Ishikawa (cell line): ENCODE data around the gene HELZ.

Experiments
- CEBPB ChIP-seq: IDR thresholded peaks from 2 replicates; pipeline ENCODE4 v1.6.1; 2012
- CREB1 ChIP-seq: IDR thresholded peaks from 2 replicates; pipeline ENCODE4 v1.6.1; 2012; ENCODE audit warnings: low read depth
- EGR1 ChIP-seq: IDR thresholded peaks from 2 replicates; pipeline ENCODE4 v1.6.1; 2012
- EP300 ChIP-seq: IDR thresholded peaks from 2 replicates; pipeline ENCODE4 v1.6.1; 2012; ENCODE audit warnings: borderline replicate concordance
- FOXM1 ChIP-seq: IDR thresholded peaks from 2 replicates; pipeline ENCODE4 v1.6.1; 2012; ENCODE audit warnings: low read depth, borderline replicate concordance
- NFIC ChIP-seq: IDR thresholded peaks from 2 replicates; pipeline ENCODE4 v1.6.1; 2012
- RAD21 ChIP-seq: IDR thresholded peaks from 2 replicates; pipeline ENCODE4 v1.6.1; 2012; ENCODE audit warnings: low read depth
- TAF1 ChIP-seq: IDR thresholded peaks from 2 replicates; pipeline ENCODE4 v1.6.1; 2012; ENCODE audit warnings: low read depth, mild to moderate bottlenecking
- TCF12 ChIP-seq: IDR thresholded peaks from 2 replicates; pipeline ENCODE4 v1.6.1; 2012; ENCODE audit warnings: low read depth
- TEAD4 ChIP-seq: IDR thresholded peaks from 2 replicates; pipeline ENCODE4 v1.6.1; 2012
- YY1 ChIP-seq: IDR thresholded peaks from 2 replicates; pipeline ENCODE4 v1.6.1; 2012; ENCODE audit warnings: low read depth
- ZBTB7A ChIP-seq: IDR thresholded peaks from 2 replicates; pipeline ENCODE4 v1.6.1; 2012; ENCODE audit warnings: low read depth
- TF ChIP-seq, protein P1 (sequence below): IDR thresholded peaks from 2 replicates; pipeline ENCODE4 v1.6.1; 2012; ENCODE audit warnings: low read depth, mild to moderate bottlenecking
- TF ChIP-seq, protein P2 (sequence below): IDR thresholded peaks from 2 replicates; pipeline ENCODE4 v1.6.1; 2012
- TF ChIP-seq, protein P3 (sequence below): IDR thresholded peaks from 2 replicates; pipeline ENCODE4 v1.6.1; 2012

HELZ gene

DNA sequence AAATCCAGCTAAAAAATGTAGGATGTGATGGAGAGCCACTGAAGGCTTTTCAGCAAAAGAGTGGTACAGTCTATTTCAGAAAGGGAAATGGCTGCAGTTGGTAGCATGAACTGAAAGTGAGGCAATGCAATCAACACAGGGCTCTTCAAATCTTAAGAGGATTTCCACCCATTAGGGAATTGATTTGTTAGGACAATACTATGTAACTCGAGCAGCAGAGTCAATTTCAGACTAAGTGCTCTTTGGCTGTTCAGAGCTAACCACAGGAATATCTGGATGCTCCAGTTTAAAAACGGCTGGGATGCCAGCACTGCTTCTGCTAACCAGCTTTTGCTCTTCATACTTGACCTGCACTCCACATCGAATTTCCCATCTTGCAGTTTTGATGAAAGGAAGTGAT, 176.0 kb downstream of the HELZ start:
- TF ChIP-seq EGR1 (no peak), TAF1 (no peak), EP300 (no peak), FOXM1 (no peak), TEAD4 (no peak), TCF12 (no peak), CEBPB (no peak), CREB1 (no peak), NFIC (no peak), RAD21 (no peak), YY1 (no peak), ZBTB7A (no peak)
- TF ChIP-seq, protein P1, sequence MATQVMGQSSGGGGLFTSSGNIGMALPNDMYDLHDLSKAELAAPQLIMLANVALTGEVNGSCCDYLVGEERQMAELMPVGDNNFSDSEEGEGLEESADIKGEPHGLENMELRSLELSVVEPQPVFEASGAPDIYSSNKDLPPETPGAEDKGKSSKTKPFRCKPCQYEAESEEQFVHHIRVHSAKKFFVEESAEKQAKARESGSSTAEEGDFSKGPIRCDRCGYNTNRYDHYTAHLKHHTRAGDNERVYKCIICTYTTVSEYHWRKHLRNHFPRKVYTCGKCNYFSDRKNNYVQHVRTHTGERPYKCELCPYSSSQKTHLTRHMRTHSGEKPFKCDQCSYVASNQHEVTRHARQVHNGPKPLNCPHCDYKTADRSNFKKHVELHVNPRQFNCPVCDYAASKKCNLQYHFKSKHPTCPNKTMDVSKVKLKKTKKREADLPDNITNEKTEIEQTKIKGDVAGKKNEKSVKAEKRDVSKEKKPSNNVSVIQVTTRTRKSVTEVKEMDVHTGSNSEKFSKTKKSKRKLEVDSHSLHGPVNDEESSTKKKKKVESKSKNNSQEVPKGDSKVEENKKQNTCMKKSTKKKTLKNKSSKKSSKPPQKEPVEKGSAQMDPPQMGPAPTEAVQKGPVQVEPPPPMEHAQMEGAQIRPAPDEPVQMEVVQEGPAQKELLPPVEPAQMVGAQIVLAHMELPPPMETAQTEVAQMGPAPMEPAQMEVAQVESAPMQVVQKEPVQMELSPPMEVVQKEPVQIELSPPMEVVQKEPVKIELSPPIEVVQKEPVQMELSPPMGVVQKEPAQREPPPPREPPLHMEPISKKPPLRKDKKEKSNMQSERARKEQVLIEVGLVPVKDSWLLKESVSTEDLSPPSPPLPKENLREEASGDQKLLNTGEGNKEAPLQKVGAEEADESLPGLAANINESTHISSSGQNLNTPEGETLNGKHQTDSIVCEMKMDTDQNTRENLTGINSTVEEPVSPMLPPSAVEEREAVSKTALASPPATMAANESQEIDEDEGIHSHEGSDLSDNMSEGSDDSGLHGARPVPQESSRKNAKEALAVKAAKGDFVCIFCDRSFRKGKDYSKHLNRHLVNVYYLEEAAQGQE, result no peak
- TF ChIP-seq, protein P2, sequence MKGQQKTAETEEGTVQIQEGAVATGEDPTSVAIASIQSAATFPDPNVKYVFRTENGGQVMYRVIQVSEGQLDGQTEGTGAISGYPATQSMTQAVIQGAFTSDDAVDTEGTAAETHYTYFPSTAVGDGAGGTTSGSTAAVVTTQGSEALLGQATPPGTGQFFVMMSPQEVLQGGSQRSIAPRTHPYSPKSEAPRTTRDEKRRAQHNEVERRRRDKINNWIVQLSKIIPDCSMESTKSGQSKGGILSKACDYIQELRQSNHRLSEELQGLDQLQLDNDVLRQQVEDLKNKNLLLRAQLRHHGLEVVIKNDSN, result no peak
- TF ChIP-seq, protein P3, sequence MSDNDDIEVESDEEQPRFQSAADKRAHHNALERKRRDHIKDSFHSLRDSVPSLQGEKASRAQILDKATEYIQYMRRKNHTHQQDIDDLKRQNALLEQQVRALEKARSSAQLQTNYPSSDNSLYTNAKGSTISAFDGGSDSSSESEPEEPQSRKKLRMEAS, result no peak

DNA sequence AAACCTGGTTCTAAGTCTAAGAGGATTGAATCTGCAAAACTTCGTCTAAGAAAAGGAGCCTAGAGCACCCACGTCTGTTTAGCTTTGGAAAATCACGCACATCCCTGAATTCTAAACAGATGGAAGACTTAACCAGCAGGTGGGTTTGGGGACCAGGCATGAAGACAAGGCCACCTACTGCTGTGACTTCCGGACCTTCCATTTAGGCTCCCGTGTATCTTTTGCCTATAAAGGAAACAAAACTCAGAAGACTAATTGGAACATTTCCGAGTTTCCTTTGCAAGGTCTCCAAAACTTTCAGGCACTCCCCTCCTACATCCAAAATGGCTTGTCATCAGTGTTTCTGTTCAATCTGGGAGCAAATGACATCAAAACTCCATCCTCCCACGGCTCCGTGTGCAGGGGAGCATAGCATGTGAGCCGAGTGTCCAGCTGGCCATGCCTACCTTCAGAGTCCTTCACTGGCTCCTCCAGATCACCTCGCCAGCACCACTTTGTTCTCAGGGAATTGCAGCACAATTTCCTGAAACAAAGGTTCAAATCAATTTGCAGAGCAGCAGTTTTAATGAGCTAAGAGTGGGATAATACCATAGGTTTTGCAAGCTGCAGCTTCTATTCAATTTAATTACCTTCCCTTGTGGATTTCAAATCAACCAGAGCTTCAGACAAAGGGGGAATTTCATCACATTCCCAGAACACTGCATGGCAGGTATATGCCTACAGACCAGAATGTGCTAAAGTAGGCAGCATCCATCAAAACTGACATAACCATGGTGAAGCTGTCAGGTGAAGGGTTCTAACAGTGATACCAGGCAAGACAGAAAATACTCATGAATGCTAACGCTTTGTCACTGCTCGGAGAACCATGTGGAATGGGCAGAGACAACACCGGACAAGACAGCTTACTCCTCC, 177.2 kb downstream of the HELZ start:
- TF ChIP-seq YY1 (no peak), EGR1 (no peak), RAD21 (no peak), ZBTB7A (no peak), TAF1 (no peak), TEAD4 (no peak), CREB1 (no peak), NFIC (no peak), FOXM1 (no peak), TCF12 (no peak), CEBPB (no peak), EP300 (no peak)
- TF ChIP-seq, protein P3, result no peak
- TF ChIP-seq, protein P2, result no peak
- TF ChIP-seq, protein P1, result no peak

DNA sequence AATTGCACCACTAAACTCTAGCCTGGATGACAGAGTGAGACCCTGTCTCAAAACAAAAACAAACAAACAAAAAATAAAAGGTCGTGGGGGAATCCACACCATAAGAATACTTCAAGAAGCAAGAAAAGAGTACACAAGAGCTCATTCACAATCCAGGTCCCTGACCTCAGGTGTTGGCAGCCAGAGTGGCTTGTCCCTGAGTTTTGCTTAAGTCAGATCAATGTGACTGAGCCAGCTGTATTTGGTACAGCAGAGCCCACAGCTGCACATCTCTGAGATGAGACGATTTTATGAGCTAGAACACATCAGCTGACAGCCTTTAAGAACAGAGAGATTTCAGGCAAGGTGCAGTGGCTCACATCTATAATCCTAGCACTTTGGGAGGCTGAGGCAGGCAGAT, 178.3 kb downstream of the HELZ start:
- TF ChIP-seq EGR1 (no peak), YY1 (no peak)

DNA sequence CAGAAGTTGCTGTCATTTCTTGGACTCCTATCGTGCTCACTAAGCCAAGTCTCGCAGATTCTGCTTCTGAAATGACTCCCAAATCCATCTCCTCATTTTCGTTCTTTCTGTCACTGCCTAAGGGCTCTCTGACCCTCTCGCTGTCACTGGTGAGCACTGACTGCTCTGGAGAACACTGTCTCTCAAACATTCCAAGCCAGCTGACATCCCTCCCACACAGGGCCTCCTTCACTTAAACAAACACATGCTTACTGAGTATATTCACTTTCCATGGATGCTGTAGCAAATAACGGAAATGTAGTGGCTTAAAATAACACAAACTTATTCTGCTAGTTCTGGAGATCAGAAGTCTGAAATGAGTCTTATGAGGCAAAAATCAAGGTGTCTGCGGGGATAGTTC, 181.9 kb downstream of the HELZ start:
- TF ChIP-seq TEAD4 (no peak), YY1 (no peak), NFIC (no peak)
- TF ChIP-seq, protein P2, result no peak

DNA sequence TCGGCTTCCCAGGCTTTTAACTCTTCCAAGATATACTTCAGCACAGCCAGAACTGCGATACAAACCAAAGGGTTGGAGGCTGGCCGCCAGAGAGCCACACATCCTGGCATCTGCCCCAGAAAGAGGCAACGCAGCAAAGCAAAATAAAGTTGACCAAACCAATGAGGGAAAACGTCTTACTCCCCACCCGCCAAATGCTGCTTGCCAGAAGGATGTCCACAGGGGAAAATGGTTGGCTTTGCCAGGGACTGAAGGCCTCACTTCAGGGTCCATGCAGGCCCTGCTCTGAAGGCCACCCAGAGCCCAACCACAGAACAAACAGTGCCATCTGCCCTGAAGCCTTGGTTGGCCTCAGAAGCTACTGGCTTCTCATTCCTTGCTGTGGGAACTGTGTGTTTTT, 185.6 kb downstream of the HELZ start:
- TF ChIP-seq NFIC, result no peak
- TF ChIP-seq FOXM1, result no peak
- TF ChIP-seq EP300, result no peak
- TF ChIP-seq, protein P2, result no peak
- no peak for TF ChIP-seq EGR1
- TF ChIP-seq YY1, result no peak
- no peak for TF ChIP-seq CEBPB
- no peak for TF ChIP-seq TAF1
- TF ChIP-seq, protein P3, result no peak
- TF ChIP-seq TEAD4, result no peak
